ENCODE data around the gene TRAF2.

GRCh38 chr9:136936645-136937170 lies 50.4 kb downstream of the TRAF2 start:
- no peak for TF ChIP-seq NFIB (CRISPR knock-in tag; IDR thresholded peaks at IDR 0.05; ENCODE audit: borderline replicate concordance)
- TF ChIP-seq DNMT1 (CRISPR knock-in tag; IDR thresholded peaks at IDR 0.05) = no peak
- no peak for TF ChIP-seq FOSL1 (CRISPR knock-in tag; IDR thresholded peaks at IDR 0.05; ENCODE audit: borderline replicate concordance)
- TF ChIP-seq CAMTA2 (CRISPR knock-in tag; IDR thresholded peaks at IDR 0.05; ENCODE audit: borderline replicate concordance) = no peak
- TF ChIP-seq, protein P1, sequence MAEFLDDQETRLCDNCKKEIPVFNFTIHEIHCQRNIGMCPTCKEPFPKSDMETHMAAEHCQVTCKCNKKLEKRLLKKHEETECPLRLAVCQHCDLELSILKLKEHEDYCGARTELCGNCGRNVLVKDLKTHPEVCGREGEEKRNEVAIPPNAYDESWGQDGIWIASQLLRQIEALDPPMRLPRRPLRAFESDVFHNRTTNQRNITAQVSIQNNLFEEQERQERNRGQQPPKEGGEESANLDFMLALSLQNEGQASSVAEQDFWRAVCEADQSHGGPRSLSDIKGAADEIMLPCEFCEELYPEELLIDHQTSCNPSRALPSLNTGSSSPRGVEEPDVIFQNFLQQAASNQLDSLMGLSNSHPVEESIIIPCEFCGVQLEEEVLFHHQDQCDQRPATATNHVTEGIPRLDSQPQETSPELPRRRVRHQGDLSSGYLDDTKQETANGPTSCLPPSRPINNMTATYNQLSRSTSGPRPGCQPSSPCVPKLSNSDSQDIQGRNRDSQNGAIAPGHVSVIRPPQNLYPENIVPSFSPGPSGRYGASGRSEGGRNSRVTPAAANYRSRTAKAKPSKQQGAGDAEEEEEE (CRISPR knock-in tag; IDR thresholded peaks at IDR 0.05; ENCODE audit: borderline replicate concordance) = no peak
- TF ChIP-seq PRDM15 (CRISPR knock-in tag; IDR thresholded peaks at IDR 0.05) = no peak
- no peak for TF ChIP-seq ATF1 (CRISPR knock-in tag; IDR thresholded peaks at IDR 0.05)
